Thoracic aorta (tissue), 2 donors: ENCODE results near the gene GSTCD. TPM values are rescaled to one million over a fixed set of nuclear protein-coding genes. Genes with fewer than 3 reads are reported as not detected.

Source experiments
- ATAC-seq: fragments of 150-250 bp; one replicate; pipeline ENCODE4 v1.8.0; 2017; ENCODE audit warnings: low read depth; ENCODE audit not compliant: insufficient number of reproducible peaks, low FRiP score
- DNase-seq: peaks from one replicate; pipeline ENCODE4 v3.0.0-alpha.2; 2020; ENCODE audit warnings: low spot score
- H3K27ac ChIP-seq, 2 donors: fragments of 200-600 bp; sonication (generic); 1 replicate in 1 of 2; 2 replicates in 1 of 2; pipeline ENCODE4 v1.5.1; 2016; ENCODE audit warnings: mild to moderate bottlenecking in 2 of 2, moderate library complexity in 2 of 2
- H3K27me3 ChIP-seq: fragments of 200-600 bp; sonication (generic); replicated peaks from 2 replicates; pipeline ENCODE4 v1.6.0; 2016; ENCODE audit warnings: mild to moderate bottlenecking; ENCODE audit not compliant: insufficient read depth
- H3K36me3 ChIP-seq: fragments of 200-600 bp; sonication (generic); one replicate; pipeline ENCODE4 v1.5.1; 2016
- H3K4me1 ChIP-seq, 2 donors: fragments of 200-600 bp; sonication (generic); 1 replicate in 1 of 2; 2 replicates in 1 of 2; pipeline versions ENCODE4 v1.5.1 to v1.6.0; 2016; ENCODE audit warnings: low read depth in 2 of 2, mild to moderate bottlenecking in 1 of 2; ENCODE audit not compliant: control insufficient read depth in 1 of 2
- H3K4me3 ChIP-seq: fragments of 200-600 bp; sonication (generic); 2 replicates; pipeline ENCODE4 v1.5.1; 2016; ENCODE audit warnings: mild to moderate bottlenecking
- H3K9me3 ChIP-seq: fragments of 200-600 bp; sonication (generic); 2 replicates; pipeline ENCODE4 v1.5.1; 2016
- total RNA-seq, 2 donors: library from RNA; depleted of rRNA; stranded (reverse); fragments of >200 nt; gene quantifications; one replicate each; pipeline versions ENCODE4 v1.1.0 to v1.2.3, GENCODE V29; 2016
- TF ChIP-seq, protein P1 (sequence below): fragments of 200-600 bp; sonication (generic); IDR thresholded peaks from one replicate; pipeline ENCODE4 v1.5.1; 2019; ENCODE audit warnings: antibody characterized with exemption

The GSTCD gene
- total RNA-seq, 2 donors from 2014 or later = 6.6 to 6.9 TPM

DNA sequence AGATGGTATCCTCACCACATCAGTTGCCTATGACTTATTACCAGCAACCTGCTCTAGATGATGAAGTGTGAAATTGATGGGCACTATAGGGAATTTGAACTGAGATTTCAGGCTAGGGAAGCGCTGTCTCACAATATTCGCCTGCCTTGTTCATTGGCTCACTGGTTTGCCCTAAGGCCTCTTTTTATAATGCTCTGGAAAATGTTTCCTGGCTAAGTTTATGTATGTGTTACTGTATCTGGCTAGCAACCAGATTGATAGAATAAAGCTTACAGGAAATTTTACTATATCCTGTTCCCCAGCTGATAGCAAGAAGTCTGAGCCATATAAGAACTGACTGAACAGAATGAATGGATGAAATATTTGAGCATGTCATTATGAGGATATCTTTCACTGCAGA is 71.6 kb downstream of the GSTCD start:
- Histone ChIP-seq H3K4me3 (no peak overlapping the region), H3K4me1 (no peaks in the 10 kb centered on the region), H3K27ac (no peak overlapping the region), H3K27me3 (no peaks in the 10 kb centered on the region), H3K9me3 (no peaks in the 10 kb centered on the region), H3K36me3 (no peaks in the 10 kb centered on the region)
- DNase-seq = no peak
- TF ChIP-seq, protein P1, sequence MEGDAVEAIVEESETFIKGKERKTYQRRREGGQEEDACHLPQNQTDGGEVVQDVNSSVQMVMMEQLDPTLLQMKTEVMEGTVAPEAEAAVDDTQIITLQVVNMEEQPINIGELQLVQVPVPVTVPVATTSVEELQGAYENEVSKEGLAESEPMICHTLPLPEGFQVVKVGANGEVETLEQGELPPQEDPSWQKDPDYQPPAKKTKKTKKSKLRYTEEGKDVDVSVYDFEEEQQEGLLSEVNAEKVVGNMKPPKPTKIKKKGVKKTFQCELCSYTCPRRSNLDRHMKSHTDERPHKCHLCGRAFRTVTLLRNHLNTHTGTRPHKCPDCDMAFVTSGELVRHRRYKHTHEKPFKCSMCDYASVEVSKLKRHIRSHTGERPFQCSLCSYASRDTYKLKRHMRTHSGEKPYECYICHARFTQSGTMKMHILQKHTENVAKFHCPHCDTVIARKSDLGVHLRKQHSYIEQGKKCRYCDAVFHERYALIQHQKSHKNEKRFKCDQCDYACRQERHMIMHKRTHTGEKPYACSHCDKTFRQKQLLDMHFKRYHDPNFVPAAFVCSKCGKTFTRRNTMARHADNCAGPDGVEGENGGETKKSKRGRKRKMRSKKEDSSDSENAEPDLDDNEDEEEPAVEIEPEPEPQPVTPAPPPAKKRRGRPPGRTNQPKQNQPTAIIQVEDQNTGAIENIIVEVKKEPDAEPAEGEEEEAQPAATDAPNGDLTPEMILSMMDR = no peak
- ATAC-seq = no peak

DNA sequence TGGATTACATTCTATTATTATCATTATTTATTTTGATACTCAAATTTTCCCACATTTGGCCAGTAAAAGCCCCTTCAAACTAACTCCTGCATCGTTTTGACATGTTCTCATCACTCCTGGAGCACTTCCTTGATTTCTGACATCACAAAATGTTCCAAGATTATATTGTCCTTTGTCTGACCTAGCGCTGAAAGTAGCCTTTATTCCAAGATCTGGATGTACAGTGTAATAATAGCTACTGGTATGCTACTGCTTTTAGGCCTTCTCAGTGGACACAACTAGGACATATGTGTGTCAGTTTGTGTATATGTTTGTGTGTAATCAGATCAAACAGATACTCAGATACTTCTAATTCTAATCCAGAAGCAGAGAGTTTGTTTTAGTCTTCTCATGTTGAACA is 76.2 kb downstream of the GSTCD start:
- Histone ChIP-seq H3K4me3 (no peak overlapping the region), H3K36me3 (no peaks in the 10 kb centered on the region), H3K27me3 (no peaks in the 10 kb centered on the region), H3K4me1 (no peaks in the 10 kb centered on the region), H3K9me3 (no peaks in the 10 kb centered on the region), H3K27ac (no peak overlapping the region)
- DNase-seq (no peak), ATAC-seq (no peak)
- TF ChIP-seq, protein P1 = no peak

GRCh38 chr4:105785792-105786191 is 77.2 kb downstream of the GSTCD start:
- no peaks in the 10 kb centered on the region for H3K36me3 ChIP-seq
- no peaks in the 10 kb centered on the region for H3K4me1 ChIP-seq
- H3K9me3 ChIP-seq = no peaks in the 10 kb centered on the region
- DNase-seq = no peak
- TF ChIP-seq, protein P1 = no peak
- H3K27me3 ChIP-seq = no peaks in the 10 kb centered on the region
- no peak for ATAC-seq
- H3K27ac ChIP-seq = no peak overlapping the region
- no peak overlapping the region for H3K4me3 ChIP-seq

GRCh38 chr4:105786748-105787147 is 78.2 kb downstream of the GSTCD start:
- no peaks in the 10 kb centered on the region for H3K9me3 ChIP-seq
- H3K4me3 ChIP-seq = no peak overlapping the region
- no peaks in the 10 kb centered on the region for H3K27me3 ChIP-seq
- H3K27ac ChIP-seq = no peak overlapping the region
- no peaks in the 10 kb centered on the region for H3K36me3 ChIP-seq
- no peaks in the 10 kb centered on the region for H3K4me1 ChIP-seq
- DNase-seq (no peak), ATAC-seq (no peak)
- TF ChIP-seq, protein P1 = no peak

DNA sequence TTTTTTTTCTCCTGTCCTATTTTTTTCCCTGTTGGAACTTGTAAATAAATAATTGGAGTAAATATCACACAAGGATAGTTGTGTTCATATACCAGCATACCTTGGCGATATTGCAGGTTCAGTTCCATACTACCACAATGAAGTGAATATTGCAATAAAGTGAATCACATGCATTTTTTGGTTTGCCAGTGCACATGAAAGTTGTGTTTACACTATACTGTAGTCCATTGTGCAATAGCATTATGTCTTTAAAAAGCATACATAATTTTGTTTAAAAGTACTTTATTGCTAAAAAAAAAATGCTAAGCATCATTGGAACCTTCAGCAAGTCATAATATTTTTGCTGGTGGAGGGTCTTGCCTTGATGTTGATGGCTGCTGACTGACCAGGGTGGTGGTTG is 88.6 kb downstream of the GSTCD start:
- ATAC-seq = no peak
- TF ChIP-seq, protein P1 = no peak
- Histone ChIP-seq H3K9me3 (no peaks in the 10 kb centered on the region), H3K27me3 (no peaks in the 10 kb centered on the region), H3K36me3 (no peaks in the 10 kb centered on the region), H3K4me3 (no peak overlapping the region), H3K27ac (no peak overlapping the region), H3K4me1 (no peaks in the 10 kb centered on the region)
- DNase-seq = no peak
